Breast epithelium (tissue), 3 donors: Measurements from ENCODE around the gene CD151.

Source experiments
- CTCF ChIP-seq, 3 donors: fragments of 450-650 bp; IDR thresholded peaks; one replicate each; pipeline ENCODE4 v1.5.1; 2016 to 2017; ENCODE audit warnings: antibody characterized with exemption in 3 of 3, mild to moderate bottlenecking in 3 of 3, moderate library complexity in 3 of 3
- POLR2AphosphoS5 ChIP-seq, 3 donors: sonication (generic); formaldehyde crosslinking; IDR thresholded peaks; one replicate each; pipeline ENCODE4 v1.6.1; 2017; ENCODE audit warnings: antibody characterized with exemption in 3 of 3

GRCh38 chr11:802693-803466, 29.9 kb upstream of the CD151 start:
- TF ChIP-seq CTCF (IDR thresholded peaks at IDR 0.05) (no peak), POLR2AphosphoS5 (IDR thresholded peaks at IDR 0.05) (no peak)
